K562 (cell line): ENCODE measurements around the gene MRNIP. TPM values are rescaled to one million over a fixed set of nuclear protein-coding genes. Genes with fewer than 3 reads are reported as not detected.

ENCODE experiments used
- CREM ChIP-seq: IDR thresholded peaks from 2 replicates; pipeline ENCODE4 v1.6.1; 2014; ENCODE audit warnings: antibody characterized with exemption, low read depth
- ELK3 ChIP-seq: fragments of 450-650 bp; formaldehyde crosslinking; IDR thresholded peaks from 2 replicates; pipeline ENCODE4 v1.4.0; 2020; ENCODE audit warnings: mild to moderate bottlenecking
- FOSL1 ChIP-seq: fragments of 200-800 bp; sonication (Bioruptor generic); conservative IDR thresholded peaks from 2 replicates; pipeline ENCODE4 v1.6.1; 2016; ENCODE audit warnings: missing genetic modification characterization, missing compliant biosample characterization
- GABPB2 ChIP-seq: fragments of 250-450 bp; sonication (Bioruptor Pico); conservative IDR thresholded peaks from 2 replicates; pipeline ENCODE4 v1.5.1; 2021; ENCODE audit warnings: mild to moderate bottlenecking
- NFXL1 ChIP-seq: fragments of 450-650 bp; formaldehyde crosslinking; IDR thresholded peaks from 2 replicates; pipeline ENCODE4 v1.4.0; 2021; ENCODE audit warnings: mild to moderate bottlenecking
- NR3C1 ChIP-seq: sonication (generic); formaldehyde crosslinking; IDR thresholded peaks from 2 replicates; pipeline ENCODE4 v1.8.1; 2022; ENCODE audit warnings: missing genetic modification reagents
- ZEB2 ChIP-seq: fragments of 450-650 bp; IDR thresholded peaks from 2 replicates; pipeline ENCODE4 v1.6.1; 2016
- ZNF165 ChIP-seq: fragments of 250-450 bp; sonication (Bioruptor Pico); IDR thresholded peaks from 2 replicates; pipeline ENCODE4 v1.4.0; 2020; ENCODE audit warnings: borderline replicate concordance
- polyA plus RNA-seq, 8 experiments: library from polyadenylated mRNA; depleted of rRNA in 4 of 8; stranded (reverse) in 5 of 8; unstranded in 3 of 8; fragments of >200 nt; fragmentation: Nextera tagmentation in 2 of 8; fragmentation: Illumina TruSeq in 1 of 8; extraction: Ambion mirVana in 2 of 8; extraction: Trizol in 1 of 8; gene quantifications; 2 replicates each; pipeline versions ENCODE4 v1.2.1 to v1.2.3, GENCODE V29; 2011 to 2014; ENCODE audit warnings: inconsistent platforms in 1 of 8, missing spikeins in 1 of 8
- total RNA-seq, 7 experiments: library from RNA; depleted of rRNA in 6 of 7; stranded (reverse); fragments of >200 nt in 6 of 7; fragmentation: Illumina TruSeq in 2 of 7; extraction: Trizol in 2 of 7; gene quantifications; 2 replicates each; pipeline versions ENCODE4 v1.2.1 to v1.2.3, GENCODE V29; 2011 to 2021; ENCODE audit warnings: low replicate concordance in 1 of 7
- TF ChIP-seq, protein P1 (sequence below): fragments of 450-650 bp; IDR thresholded peaks from 2 replicates; pipeline ENCODE4 v1.7.1; 2018; ENCODE audit warnings: mild to moderate bottlenecking, low read depth; ENCODE audit not compliant: partially characterized antibody

MRNIP gene
- total and polyA plus RNA-seq, 9 of the 15 experiments (the other 6 are each of a cell fraction or from before 2014, with no cell fraction given) = 3.6 to 39.0 (median 16.8) TPM

DNA sequence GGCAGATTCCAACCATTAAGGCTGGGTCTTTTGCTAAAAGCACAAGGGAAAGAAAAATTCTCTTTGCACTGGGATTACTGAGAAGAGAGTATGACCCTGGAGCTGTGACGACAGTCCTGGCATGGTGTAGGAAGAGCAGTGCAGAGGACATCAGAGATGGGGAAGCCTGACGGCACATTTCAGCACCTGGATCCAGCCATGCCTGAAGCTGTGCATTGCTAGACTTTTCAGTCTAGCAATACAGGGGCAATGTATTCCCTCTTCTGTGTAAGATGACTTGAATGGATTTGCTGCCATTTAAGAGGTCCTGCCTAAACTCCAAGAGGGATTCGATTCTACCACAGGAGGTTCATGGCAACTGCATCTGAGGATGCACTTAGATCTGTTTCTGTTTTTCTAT, 12.3 kb upstream of the MRNIP start (continued):
- TF ChIP-seq ELK3 (CRISPR knock-in tag) = no peak
- TF ChIP-seq NFXL1 (CRISPR knock-in tag) = no peak
- TF ChIP-seq ZNF165 (CRISPR knock-in tag) = no peak
- no peak for TF ChIP-seq GABPB2 (CRISPR knock-in tag)
- TF ChIP-seq FOSL1 = no peak
- TF ChIP-seq, protein P1, sequence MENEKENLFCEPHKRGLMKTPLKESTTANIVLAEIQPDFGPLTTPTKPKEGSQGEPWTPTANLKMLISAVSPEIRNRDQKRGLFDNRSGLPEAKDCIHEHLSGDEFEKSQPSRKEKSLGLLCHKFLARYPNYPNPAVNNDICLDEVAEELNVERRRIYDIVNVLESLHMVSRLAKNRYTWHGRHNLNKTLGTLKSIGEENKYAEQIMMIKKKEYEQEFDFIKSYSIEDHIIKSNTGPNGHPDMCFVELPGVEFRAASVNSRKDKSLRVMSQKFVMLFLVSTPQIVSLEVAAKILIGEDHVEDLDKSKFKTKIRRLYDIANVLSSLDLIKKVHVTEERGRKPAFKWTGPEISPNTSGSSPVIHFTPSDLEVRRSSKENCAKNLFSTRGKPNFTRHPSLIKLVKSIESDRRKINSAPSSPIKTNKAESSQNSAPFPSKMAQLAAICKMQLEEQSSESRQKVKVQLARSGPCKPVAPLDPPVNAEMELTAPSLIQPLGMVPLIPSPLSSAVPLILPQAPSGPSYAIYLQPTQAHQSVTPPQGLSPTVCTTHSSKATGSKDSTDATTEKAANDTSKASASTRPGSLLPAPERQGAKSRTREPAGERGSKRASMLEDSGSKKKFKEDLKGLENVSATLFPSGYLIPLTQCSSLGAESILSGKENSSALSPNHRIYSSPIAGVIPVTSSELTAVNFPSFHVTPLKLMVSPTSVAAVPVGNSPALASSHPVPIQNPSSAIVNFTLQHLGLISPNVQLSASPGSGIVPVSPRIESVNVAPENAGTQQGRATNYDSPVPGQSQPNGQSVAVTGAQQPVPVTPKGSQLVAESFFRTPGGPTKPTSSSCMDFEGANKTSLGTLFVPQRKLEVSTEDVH = no peak
- TF ChIP-seq NR3C1 = no peak
- no peak for TF ChIP-seq ZEB2
- no peak for TF ChIP-seq CREM
- TF ChIP-seq, all 486 proteins: peak for 0
